HG02870 (cell line): ENCODE measurements around the gene GRIK4.
A peak's percentile ranks its signal among the peaks of the same experiment; 100 is the strongest.

ENCODE experiments used
- ATAC-seq: cut with Tn5 transposase; IDR thresholded peaks from one replicate; pipeline ENCODE4 v1.9.1; 2021; ENCODE audit warnings: mild to moderate bottlenecking, moderate library complexity; ENCODE audit not compliant: unreplicated experiment

GRIK4 gene

DNA sequence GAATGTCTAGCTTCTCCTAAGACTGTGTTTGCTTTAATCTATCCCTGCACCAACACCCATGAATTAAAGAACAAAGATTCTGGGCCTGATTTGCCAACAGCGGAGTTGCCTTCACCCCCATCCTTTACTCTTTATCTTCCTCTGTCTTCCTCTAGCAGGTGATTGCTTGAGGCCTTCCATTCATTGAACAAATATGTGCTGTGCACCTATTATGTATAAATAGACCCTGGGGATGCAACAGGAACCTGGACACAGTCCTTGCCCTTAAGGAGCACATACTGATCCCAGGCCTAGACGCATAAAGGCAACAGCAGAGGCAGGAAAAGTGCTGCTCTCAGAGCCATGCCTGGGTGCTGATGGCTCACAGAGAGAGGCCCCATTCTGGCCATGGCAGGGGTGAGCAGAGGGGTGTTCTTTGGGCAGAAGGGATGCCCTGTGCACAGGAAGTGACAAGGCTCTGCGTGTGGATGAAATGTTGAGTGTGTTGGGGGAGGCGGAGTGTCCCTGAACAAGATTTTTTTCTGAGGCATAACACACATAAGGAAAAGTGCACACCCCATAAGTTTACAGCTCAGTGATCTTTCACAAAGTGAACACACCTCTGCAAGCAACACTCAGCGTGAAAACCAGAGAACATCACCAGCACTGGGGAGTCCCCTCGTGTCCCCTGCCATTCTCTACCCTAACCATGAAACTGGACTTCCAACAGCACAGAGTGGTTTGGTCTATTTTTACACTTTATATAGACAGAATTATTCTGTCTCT lies 145.9 kb downstream of the GRIK4 start:
- ATAC-seq, result peak; percentile 56

DNA sequence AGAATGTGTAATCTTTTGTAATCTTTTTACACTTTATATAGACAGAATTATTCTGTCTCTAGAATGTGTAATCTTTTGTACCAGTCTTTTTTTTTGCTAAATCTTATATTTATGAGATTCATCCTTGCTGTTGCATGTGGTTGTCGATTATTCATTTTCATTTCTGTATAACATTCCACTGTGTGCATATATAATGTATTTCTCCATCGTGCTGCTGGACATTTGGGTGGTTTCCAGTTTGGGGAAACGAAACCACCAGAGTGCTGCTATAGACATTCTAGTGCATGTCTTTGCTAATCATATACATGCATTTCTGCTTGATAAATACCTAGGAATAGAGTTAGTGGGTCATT lies 146.5 kb downstream of the GRIK4 start:
- ATAC-seq, result peak; percentile 68

DNA sequence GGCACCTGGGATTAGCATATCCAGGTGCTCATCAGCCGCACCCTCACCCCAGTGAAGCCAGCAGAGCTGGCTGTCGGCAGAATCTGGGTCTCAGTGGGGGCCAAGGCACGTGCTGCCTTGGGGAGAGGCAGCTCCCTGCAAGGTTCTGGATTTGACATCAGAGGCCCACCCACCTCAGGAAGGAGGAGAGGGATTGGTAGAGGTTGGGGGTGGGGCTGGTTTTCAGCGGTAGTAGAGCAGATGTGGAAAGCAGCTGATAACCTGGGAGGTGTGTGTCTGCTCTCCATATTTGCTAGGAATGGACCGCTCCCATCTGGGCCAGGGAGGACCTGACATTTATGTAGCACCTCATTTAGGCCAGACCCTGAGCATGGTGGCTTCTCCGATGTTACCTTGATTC lies 147.5 kb downstream of the GRIK4 start:
- no peak for ATAC-seq

DNA sequence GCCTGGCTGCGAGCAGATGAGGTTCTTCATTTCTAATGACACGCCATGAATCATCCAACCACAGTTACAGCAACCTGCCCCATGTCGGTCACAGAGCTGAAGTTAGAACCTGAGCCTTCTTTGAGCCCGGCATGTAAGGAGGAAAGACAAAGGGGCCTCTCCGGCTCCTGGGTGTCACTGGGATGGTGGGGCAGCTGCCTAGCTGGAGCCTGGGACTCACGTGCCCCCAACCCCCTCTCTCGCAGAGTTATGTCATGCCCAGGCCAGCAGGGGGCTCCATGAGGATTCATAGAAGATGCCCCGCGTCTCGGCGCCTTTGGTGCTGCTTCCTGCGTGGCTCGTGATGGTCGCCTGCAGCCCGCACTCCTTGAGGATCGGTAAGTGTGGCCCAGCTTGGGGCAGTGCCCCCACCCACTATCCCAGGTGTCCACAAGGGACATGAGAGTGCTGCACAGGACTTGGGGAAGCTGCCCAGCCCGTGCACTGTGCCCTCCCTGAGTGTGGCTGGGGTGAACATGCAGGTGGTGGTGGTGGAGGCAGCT lies 148.5 kb downstream of the GRIK4 start:
- ATAC-seq, result no peak

DNA sequence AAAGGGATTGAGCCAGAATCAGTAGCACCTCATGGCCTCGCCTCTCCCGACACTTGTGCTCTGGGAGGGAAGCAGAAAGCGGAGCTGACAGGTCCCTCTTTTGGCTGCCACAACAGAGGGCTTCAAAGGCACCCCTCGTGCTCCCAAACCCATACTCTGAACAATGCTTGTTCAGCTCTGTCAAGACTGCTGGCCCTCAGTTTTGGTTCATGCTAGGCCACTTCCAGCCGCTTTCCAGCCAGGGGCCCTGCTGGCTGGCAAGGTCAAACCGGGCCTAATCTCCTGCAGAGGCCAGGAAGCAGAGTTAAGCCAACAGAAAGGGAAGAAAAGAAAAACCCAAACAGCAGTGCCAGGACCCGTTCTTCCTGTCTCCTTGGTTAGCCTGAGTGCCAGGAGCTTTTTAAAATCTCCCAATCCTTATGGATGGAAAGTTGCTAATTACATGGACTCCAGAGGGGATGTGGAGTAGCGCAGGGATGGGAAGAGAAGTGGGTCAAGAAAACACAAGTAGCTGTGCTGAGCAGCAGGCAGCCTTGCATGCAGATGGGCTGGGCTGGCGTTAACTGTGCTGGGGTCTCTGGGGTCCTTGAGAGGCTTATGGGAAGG lies 150.6 kb downstream of the GRIK4 start:
- ATAC-seq, result no peak

DNA sequence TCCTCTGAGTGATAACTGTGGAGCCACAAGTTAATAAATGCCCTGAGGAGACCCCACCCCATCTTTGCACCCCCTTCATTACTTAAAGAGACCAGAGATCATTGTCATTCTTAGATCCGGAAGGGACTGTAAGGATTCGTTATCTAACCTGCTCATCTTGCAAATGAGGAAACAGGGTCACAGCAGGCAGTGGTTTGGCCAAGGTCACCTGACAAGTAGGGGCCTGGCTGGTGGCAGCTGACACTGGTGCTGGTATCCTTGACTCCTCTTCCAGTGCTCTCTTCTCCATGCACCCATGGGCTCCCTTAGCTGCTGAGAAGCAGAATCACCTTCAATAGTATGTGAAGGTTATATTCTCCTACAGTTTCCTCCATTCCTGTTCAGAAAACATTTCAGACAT lies 151.6 kb downstream of the GRIK4 start:
- ATAC-seq, result no peak

DNA sequence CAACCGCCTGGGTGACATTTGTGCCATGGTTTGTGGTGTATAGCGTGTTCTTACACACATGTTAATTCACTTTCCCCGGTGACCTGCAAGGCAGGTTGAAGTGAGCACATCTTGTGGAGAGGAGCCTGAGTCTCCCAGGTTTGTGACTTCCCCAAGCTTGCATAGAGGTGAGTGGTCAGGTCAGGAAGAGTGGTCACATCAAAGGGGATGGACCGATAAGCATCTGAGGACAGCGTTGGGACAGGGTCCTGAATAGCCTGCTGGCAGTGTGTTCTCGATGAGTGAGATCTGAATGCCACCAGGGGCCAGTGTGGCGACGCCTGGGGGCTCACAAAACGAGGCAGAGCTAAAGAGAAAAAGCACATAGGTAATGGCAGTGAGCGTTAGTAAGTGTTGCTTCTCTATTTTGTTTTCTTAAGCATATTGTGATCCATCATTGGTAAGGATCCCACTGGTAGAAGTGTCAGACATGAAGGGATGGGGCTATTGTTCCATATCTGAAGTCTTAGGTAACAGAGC lies 154.6 kb downstream of the GRIK4 start:
- no peak for ATAC-seq

DNA sequence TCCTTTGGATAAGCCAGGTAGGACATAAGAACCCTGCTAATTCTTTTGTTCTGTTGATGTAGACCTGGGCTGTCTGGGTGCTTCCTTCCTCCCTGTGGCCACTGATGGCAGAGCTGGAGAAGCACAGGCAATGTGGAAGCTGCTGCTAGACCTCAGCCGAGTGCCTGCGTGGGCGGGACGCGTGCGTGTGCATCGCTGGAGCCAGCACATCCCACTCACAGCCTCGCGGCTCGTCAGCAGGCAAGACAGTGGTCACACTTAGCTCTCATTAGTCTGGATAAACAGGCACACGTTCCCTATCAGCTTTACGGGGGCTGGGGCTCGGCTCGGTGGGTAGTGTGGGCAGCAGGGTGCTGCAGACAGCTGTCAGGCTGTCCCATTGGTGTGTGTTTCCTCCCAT lies 155.7 kb downstream of the GRIK4 start:
- no peak for ATAC-seq

DNA sequence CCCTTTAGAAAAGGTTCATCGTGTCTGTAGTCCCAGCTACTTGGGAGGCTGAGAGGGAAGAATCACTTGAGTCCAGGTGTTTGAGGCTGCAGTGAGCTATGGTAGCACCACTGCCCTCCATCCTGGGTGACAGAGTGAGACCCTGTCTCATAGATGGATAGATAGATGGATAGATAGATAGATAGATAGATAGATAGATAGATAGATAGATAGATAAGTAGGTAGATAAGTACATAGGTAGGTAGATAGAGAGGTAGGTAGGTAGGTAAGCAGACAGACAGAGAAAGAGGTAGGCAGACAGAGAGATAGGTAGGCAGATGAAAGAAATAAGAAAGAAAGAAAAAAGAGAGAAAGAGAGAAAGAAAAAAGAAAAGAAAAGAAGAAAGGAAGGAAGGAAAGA lies 156.4 kb downstream of the GRIK4 start:
- ATAC-seq, result no peak

DNA sequence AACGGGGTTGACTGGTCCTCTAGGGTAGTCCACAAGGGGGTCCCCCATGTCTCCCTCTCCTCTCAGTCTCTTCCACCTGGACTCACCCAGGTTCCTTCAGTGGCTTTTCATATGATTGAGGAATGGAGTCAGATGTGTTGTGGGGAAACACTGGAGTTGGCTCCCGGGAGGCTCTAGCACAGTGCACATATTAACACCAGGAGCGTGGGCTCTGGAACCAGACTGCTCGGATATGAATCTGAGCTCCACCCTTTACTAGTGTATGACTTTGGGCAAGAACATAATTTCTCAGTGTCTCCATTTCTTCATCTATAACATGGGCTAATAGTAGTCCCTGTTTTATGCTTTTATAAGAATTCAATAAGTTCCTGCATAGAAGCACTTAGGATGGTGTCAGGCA lies 157.0 kb downstream of the GRIK4 start:
- no peak for ATAC-seq

DNA sequence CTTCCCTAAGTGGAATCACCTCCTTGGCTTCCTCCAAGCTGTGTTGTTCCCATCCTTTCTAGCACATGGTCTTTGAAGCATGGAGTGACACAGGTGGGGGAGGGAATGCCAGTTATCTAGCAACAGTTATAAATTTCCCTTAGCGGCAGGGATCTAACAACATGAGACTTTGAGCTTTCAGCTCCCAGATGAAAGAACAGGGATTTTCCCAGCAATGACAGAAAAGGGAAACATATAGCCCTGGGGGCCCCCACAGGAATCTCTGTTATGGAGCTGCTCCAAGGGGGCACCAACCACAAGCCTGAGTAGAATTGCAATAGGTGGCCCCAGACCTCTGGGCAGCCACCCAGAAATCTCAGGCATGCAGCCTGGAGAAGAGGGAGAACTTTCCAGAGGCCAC lies 163.0 kb downstream of the GRIK4 start:
- ATAC-seq, result no peak

DNA sequence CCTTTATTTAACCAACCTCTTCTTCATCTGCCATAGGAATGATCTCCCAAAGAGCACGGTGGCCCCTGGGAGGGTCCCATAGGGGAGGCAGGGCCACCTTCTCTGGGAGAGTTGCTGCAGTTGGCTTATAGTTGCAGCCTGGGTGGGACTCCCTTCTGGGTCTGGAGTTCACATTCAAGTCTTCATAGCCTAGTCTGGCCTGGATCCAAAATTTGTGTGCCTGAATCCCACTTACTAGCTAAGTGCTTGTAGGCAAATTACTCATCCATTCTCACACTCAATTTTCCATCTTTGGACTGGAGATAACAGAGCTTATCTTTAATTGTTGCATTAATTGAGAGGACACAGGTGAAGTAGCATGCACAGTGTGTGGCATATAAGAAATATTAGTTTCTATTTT lies 163.6 kb downstream of the GRIK4 start:
- no peak for ATAC-seq

DNA sequence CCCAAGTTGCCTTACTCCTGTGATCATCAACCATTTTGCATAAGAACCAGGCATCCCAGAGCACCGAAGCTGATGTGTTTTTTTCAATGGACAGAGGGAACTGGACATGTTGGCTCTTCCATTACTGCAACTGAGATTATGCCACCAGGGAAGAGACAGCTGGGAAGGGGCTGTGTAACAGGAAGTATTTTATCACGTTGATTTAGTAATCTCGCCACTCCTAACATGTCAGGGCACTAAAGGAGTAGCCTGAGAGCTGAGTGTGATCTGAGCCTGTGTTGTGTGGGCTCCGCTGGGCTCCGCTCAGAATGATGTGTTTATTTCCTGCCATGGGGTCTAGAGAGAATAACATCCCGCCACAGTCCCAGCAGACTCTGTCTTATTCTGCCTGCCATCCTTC lies 165.4 kb downstream of the GRIK4 start:
- ATAC-seq, result no peak

DNA sequence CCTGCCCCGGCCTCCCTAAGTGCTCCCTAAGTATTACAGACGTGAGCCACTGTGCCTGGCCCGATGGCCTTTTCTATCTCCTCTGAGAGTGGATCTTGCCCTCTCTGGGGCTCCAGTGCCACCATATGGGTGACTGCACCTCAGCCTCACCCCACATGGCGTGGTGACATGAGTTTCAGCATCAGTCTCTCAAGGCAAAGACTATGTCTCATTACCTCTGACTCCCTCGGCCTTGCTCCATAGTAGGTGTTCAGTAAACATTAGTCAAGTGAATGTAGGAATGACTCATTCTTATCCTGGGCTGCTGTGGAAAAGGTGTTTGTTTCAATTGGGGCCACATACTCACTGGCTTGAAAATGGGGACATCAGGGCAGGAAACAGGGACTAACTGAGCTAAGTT lies 168.8 kb downstream of the GRIK4 start:
- no peak for ATAC-seq

DNA sequence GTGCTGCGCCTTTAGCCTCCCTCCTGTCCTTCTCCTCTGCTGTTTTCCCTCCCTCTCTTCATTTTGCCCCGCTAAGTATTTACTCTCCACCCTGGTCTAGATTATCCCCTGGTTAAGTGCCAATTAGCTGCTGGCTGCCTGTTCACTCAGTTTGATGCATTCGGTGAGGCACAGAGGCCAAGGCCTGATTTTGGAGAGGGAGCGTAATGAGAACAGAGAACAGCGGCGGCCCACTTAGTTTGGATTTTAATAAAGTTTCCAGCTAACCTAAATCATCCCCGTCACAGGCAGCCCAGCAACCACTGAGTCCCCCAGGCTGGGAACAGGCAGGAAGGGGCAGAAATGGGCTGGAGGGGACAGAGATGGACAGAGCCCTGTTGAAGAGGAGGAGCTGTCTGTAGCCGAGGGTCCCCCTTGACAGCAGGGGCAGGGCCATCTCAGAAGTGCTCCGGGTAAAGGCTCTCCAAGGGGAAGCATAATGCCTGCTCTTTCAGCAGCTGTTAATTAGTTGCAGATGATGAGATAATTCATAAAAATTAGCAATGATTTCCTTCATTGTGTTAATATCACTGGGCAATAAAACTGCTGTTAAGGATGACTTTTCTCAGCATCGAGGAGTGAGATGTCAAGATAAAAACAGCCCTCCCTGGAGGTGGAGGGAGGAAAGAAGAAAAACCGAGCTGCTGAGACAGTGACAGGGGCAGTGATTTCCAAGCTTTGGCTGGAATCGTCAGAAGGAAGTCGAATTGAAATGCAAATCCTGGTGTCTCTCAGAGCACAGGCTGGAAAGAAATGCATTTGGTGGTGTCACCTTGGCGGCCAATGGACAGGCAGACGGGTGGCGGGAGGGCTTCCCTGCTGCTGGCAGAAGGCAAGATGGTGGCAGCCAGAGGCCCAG lies 170.1 kb downstream of the GRIK4 start:
- no peak for ATAC-seq

DNA sequence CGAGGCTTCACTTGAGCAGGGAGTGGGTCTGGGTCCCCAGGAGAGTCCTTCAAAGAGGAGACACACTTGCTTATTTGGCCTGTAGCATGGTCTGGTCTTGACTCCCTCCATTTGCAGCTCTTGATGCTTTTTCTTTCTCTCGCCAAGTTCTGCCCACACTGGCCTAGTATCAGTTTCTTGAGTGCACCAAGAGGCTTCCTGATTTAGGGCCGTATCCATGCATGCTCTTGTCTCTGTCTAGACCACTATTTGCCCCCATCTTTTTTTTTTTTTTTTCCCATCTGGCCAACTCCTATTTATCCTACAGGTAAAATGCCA lies 170.7 kb downstream of the GRIK4 start:
- ATAC-seq, result no peak

DNA sequence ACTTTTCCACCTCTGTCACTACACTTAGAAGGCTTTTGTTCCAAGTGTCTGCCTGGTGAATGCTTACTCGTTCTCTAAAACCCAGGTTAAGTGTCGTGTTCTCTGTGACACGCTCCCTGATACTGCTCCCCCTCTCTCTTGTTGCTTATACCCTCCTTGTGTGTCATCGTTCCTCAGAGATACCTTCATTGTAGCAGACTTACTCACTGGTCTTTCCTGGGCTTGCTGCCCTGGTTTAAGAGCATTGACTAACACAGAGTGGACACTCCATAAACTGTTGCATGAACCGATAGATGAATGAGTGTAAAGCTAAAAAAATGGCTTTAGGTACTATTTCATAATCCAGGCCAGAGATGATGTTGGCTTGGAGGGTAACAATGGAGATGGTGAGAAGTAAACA lies 171.3 kb downstream of the GRIK4 start:
- ATAC-seq, result no peak

DNA sequence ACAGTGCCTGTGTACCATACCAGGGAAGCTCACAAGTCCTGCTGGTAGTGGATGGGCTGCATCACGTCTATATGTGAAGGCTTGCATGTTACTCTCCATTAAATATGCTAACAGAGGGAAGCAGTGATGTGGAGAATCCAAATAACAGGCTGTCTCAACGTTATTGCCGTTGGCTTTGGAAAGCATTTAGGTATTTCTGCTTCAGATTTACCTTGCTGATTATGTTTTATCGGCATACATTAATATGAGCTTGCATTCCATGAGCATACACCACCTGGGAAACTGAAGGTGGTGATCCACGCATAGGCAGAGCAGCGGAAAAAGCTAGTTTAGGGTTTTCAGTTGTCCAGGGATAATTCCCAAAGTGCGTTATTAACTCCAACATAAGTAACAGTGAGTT lies 175.0 kb downstream of the GRIK4 start:
- ATAC-seq, result no peak

DNA sequence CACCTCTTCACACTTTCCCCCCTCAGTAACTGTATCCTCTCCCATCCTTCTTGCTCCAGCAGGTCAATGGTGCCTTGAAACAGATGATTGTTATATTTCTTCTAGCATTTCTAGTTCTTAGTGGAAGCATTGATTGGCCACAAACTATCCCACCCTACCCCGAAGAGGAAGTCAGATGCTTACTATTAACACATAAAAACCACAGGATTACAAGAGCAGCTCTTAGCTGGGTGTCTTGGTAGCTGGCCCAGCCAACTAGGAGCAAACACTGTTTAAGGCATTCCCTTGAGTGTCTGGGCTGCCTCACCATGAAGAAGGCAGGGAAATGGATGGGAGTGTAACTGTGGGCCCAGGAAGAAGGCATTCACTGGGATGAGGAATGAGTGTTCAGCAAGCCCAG lies 176.6 kb downstream of the GRIK4 start:
- no peak for ATAC-seq

DNA sequence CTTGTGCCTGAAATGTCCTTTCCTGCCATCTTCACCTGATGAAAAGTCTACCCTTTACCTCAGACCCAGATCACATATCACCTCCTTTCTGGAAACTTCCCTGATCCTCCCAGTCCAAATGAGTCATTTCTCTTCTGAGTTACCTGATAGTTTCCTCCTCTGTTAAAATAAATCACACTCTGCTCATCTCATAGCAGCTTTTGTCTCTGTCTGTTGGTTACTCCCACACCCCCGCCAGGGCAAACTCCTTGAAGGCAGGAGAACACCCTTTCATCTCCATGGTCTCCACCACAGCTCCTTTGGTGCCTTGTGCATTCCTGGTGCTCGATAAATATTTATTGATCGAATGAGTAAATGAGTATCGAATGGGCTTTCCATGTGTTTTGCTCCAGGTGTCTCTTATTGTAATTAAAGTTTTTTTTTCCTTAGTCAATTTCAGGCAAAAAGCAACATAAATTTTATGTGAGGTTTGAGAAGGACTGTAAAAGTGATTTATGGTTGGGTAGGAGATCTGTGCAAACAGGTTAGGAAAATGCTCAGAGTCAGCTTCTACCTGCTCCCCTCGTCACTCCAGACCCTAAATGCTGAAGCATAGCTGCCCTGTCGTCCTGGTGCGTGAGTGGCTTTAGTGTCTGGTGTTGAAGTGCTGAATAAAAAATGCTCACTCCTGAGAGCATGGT lies 178.2 kb downstream of the GRIK4 start:
- no peak for ATAC-seq

DNA sequence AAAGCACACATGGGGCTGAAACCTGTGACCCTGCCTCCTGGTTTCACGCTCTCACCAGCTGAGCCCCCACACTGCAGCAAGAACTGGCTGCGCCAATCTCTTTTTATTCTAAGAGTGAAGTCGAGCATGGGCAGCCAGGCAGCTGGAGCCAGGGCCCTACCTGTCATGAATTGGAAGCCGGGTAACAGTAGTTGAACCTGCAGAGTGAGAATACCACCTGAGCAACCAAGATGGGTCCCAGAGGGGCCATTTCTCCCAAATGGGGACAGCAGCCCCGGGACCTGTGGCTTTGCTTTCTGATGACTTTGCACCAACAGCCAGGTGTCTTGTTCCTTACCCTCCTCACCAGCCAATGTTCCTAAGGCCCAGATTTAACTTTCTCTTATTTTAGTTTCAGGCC lies 178.9 kb downstream of the GRIK4 start:
- ATAC-seq, result no peak
